Aorta (tissue), 5 donors: ENCODE measurements around the gene IL1B. TPM values are rescaled to one million over a fixed set of nuclear protein-coding genes. Genes with fewer than 3 reads are reported as not detected.

Experiments
- ATAC-seq: fragments of 200-7000 bp; cut with Tn5 transposase; one replicate; pipeline ENCODE4 v1.9.1; 2022; ENCODE audit warnings: moderate library complexity; ENCODE audit not compliant: low FRiP score
- DNase-seq, 2 donors: peaks; one replicate each; pipeline ENCODE4 v3.0.0-alpha.2; 2020
- H3K27ac ChIP-seq, 2 donors: one replicate each; pipeline ENCODE4 v1.5.1; 2013; ENCODE audit warnings: low read length in 2 of 2, mild to moderate bottlenecking in 2 of 2, moderate library complexity in 2 of 2, control low read depth in 1 of 2, inconsistent platforms in 1 of 2, low read depth in 1 of 2
- H3K27me3 ChIP-seq, 2 donors: one replicate each; pipeline ENCODE4 v1.6.1; 2013; ENCODE audit warnings: control low read depth in 1 of 2, low read length in 1 of 2, mild to moderate bottlenecking in 1 of 2, moderate library complexity in 1 of 2; ENCODE audit not compliant: insufficient read depth in 2 of 2, control insufficient read depth in 1 of 2
- H3K36me3 ChIP-seq, 2 donors: one replicate each; pipeline ENCODE4 v1.6.1; 2013; ENCODE audit warnings: control low read depth in 1 of 2, low read length in 1 of 2, mild to moderate bottlenecking in 1 of 2; ENCODE audit not compliant: insufficient read depth in 2 of 2, control insufficient read depth in 1 of 2
- H3K4me1 ChIP-seq, 2 donors: one replicate each; pipeline ENCODE4 v1.6.1; 2013; ENCODE audit warnings: low read length in 2 of 2, control low read depth in 1 of 2, mild to moderate bottlenecking in 1 of 2, moderate library complexity in 1 of 2; ENCODE audit not compliant: insufficient read depth in 2 of 2, control insufficient read depth in 1 of 2
- H3K4me3 ChIP-seq, 2 donors: one replicate each; pipeline ENCODE4 v1.5.1; 2013; ENCODE audit warnings: low read length in 2 of 2, control low read depth in 1 of 2, mild to moderate bottlenecking in 1 of 2
- H3K9me3 ChIP-seq: one replicate; pipeline ENCODE4 v1.6.1; 2013; ENCODE audit warnings: mild to moderate bottlenecking, low read length; ENCODE audit not compliant: control insufficient read depth
- WGBS, 2 donors: extraction: QIAGEN DNeasy Blood & Tissue Kit; methylation state at CpG; one replicate each; pipeline ENCODE4 v1.1.7; 2013; 5-methylcytosine and 5-hydroxymethylcytosine counted together
- intact Hi-C, 2 donors: fragments of 100-400 bp; cut with DNase I; formaldehyde crosslinking; loops; one replicate each; pipeline versions ENCODE4 v1.14.2 to v1.15.0; 2022
- long read RNA-seq, 2 donors: library from polyadenylated mRNA; unstranded; transcript quantifications; one replicate each; pipeline ENCODE4 v2.0.0, GENCODE V29; 2020 to 2021
- polyA plus RNA-seq, 2 donors: library from polyadenylated mRNA; stranded (reverse); fragments of 200-250 nt; gene quantifications; one replicate each; pipeline ENCODE4 v1.2.3, GENCODE V29; 2013
- total RNA-seq, 2 donors: library from RNA; stranded (reverse); fragmentation: NEBNext Ultra II Directional; extraction: Animal tissue kit (Norgen Biotek cat#: 25700); gene quantifications; one replicate each; pipeline ENCODE4 v1.2.1, GENCODE V29; 2021
- donor health status: healthy with polysubstance abuse.
- donor health status: Bipolar disorder and iron deficiency.
- donor health status: DM: no; HTN: no; CAD: no.
- donor health status: DM: no; HTN: no; CAD: no.
- donor health status: DM: yes; HTN: yes; CAD: no.

The IL1B gene
- 1 to 10 TPM; 2.8 to 9.3 TPM for total RNA-seq
- 1 to 10 TPM; 1.2 to 1.9 TPM for polyA plus RNA-seq
- long read RNA-seq, donor 1, partial matches to known transcripts: 0 of 2 reads
- long read RNA-seq, donor 1, other reads (novel, unspliced or antisense): 1 of 2 reads
- long read RNA-seq, donor 2: 0 reads

- WGBS, 2 donors: 44 to 47% methylated on average over 4 of the region's 4 CpGs
- Histone ChIP-seq H3K27me3 (peaks cover 0 to 5% of the 10 kb centered on the region in 2 donors), H3K4me3 (no peak within 1 kb of the TSS), H3K4me1 (no peaks in the 10 kb centered on the region), H3K36me3 (no peaks in the 10 kb centered on the region), H3K9me3 (no peaks in the 10 kb centered on the region), H3K27ac (no peak within 1 kb of the TSS)
- DNase-seq (no peak), ATAC-seq (no peak)
- intact Hi-C loops: no loop called here
These were observed at the start of gene IL1B for GRCh38 chr2:112836695-112837117. Gene IL1B (minus strand): TSS chr2:112836779. CDS start chr2:112836229, 550 bp downstream.

GRCh38 chr2:112886291-112886690 is 49.7 kb upstream of the IL1B start:
- ATAC-seq (no peak), DNase-seq (no peak)
- 88 to 90% methylated on average over 2 of the region's 2 CpGs for WGBS, 2 donors
- no peaks in the 10 kb centered on the region for H3K27me3 ChIP-seq
- H3K27ac ChIP-seq: no peak overlapping the region
- H3K4me3 ChIP-seq: no peak overlapping the region
- intact Hi-C loops: no loop called here
- H3K36me3 ChIP-seq: no peaks in the 10 kb centered on the region
- no peaks in the 10 kb centered on the region for H3K4me1 ChIP-seq
- H3K9me3 ChIP-seq: peaks cover 3% of the 10 kb centered on the region

GRCh38 chr2:112885506-112885902 is 48.9 kb upstream of the IL1B start:
- ATAC-seq: no peak
- no peaks in the 10 kb centered on the region for H3K36me3 ChIP-seq
- H3K9me3 ChIP-seq: peaks cover 2% of the 10 kb centered on the region
- no peak overlapping the region for H3K4me3 ChIP-seq
- H3K4me1 ChIP-seq: no peaks in the 10 kb centered on the region
- intact Hi-C loops: no loop called here
- H3K27me3 ChIP-seq: no peaks in the 10 kb centered on the region
- no peak overlapping the region for H3K27ac ChIP-seq
- 71 to 72% methylated on average over 4 of the region's 4 CpGs for WGBS, 2 donors
- DNase-seq: no peak

GRCh38 chr2:112884869-112885505 is 48.4 kb upstream of the IL1B start:
- Histone ChIP-seq H3K27ac (no peak overlapping the region), H3K4me1 (no peaks in the 10 kb centered on the region), H3K36me3 (no peaks in the 10 kb centered on the region), H3K9me3 (no peaks in the 10 kb centered on the region), H3K27me3 (no peaks in the 10 kb centered on the region), H3K4me3 (no peak overlapping the region)
- DNase-seq: peak in 1 of 2 donors; percentile 56
- peak; percentile 63 for ATAC-seq
- intact Hi-C loops: no loop called here
- 34 to 37% methylated on average over 6 of the region's 6 CpGs for WGBS, 2 donors

GRCh38 chr2:112883669-112884068 is 47.1 kb upstream of the IL1B start:
- Histone ChIP-seq H3K4me3 (no peak overlapping the region), H3K27me3 (no peaks in the 10 kb centered on the region), H3K4me1 (no peaks in the 10 kb centered on the region), H3K27ac (no peak overlapping the region), H3K9me3 (no peaks in the 10 kb centered on the region), H3K36me3 (no peaks in the 10 kb centered on the region)
- DNase-seq (no peak), ATAC-seq (no peak)
- WGBS, 2 donors: 71 to 75% methylated on average over 2 of the region's 2 CpGs
- intact Hi-C loops: no loop called here

GRCh38 chr2:112881217-112881985 is 44.8 kb upstream of the IL1B start:
- ATAC-seq: no peak
- Histone ChIP-seq H3K4me3 (no peak overlapping the region), H3K27ac (no peak overlapping the region), H3K4me1 (no peaks in the 10 kb centered on the region), H3K36me3 (no peaks in the 10 kb centered on the region), H3K9me3 (no peaks in the 10 kb centered on the region), H3K27me3 (no peaks in the 10 kb centered on the region)
- DNase-seq: peak in 1 of 2 donors; percentile 62
- intact Hi-C loops: no loop called here
- WGBS, 2 donors: 80 to 81% methylated on average over 5 of the region's 5 CpGs

- ATAC-seq (no peak), DNase-seq (no peak)
- no peaks in the 10 kb centered on the region for H3K36me3 ChIP-seq
- H3K9me3 ChIP-seq: no peaks in the 10 kb centered on the region
- intact Hi-C loops: no loop called here
- H3K27ac ChIP-seq: no peak overlapping the region
- no peaks in the 10 kb centered on the region for H3K27me3 ChIP-seq
- H3K4me3 ChIP-seq: no peak overlapping the region
- H3K4me1 ChIP-seq: no peaks in the 10 kb centered on the region
- 15 to 25% methylated on average over 7 of the region's 7 CpGs for WGBS, 2 donors
These were observed 44.1 kb upstream of the IL1B start for GRCh38 chr2:112880696-112881095.

GRCh38 chr2:112880091-112880531 is 43.5 kb upstream of the IL1B start:
- ATAC-seq (no peak), DNase-seq (no peak)
- no peaks in the 10 kb centered on the region for H3K4me1 ChIP-seq
- H3K4me3 ChIP-seq: no peak overlapping the region
- H3K27ac ChIP-seq: no peak overlapping the region
- H3K27me3 ChIP-seq: no peaks in the 10 kb centered on the region
- no peaks in the 10 kb centered on the region for H3K9me3 ChIP-seq
- intact Hi-C loops: no loop called here
- no peaks in the 10 kb centered on the region for H3K36me3 ChIP-seq
- WGBS, 2 donors: 82 to 87% methylated on average over 5 of the region's 5 CpGs
